WTC11 (cell line): Measurements from ENCODE around the gene MOV10. TPM values are rescaled to one million over a fixed set of nuclear protein-coding genes. Genes with fewer than 3 reads are reported as not detected.

Experiments
- ATF3 ChIP-seq: sonication (generic); formaldehyde crosslinking; conservative IDR thresholded peaks from 2 replicates; pipeline ENCODE4 v1.8.1; 2022; ENCODE audit warnings: mild to moderate bottlenecking, missing genetic modification reagents
- ELF4 ChIP-seq: sonication (generic); formaldehyde crosslinking; IDR thresholded peaks from 2 replicates; pipeline ENCODE4 v1.8.1; 2022; ENCODE audit warnings: low read depth, mild to moderate bottlenecking, moderate library complexity, missing genetic modification reagents
- ESRRA ChIP-seq: sonication (generic); formaldehyde crosslinking; IDR thresholded peaks from 2 replicates; pipeline ENCODE4 v1.8.1; 2022; ENCODE audit warnings: mild to moderate bottlenecking, missing genetic modification reagents, borderline replicate concordance
- ETV6 ChIP-seq: sonication (generic); formaldehyde crosslinking; IDR thresholded peaks from 2 replicates; pipeline ENCODE4 v1.8.1; 2022; ENCODE audit warnings: mild to moderate bottlenecking, missing genetic modification reagents
- FOXP4 ChIP-seq: sonication (generic); formaldehyde crosslinking; IDR thresholded peaks from 2 replicates; pipeline ENCODE4 v1.8.0; 2022; ENCODE audit warnings: mild to moderate bottlenecking, missing genetic modification reagents
- GABPB1 ChIP-seq: sonication (generic); formaldehyde crosslinking; IDR thresholded peaks from 2 replicates; pipeline ENCODE4 v1.8.1; 2023; ENCODE audit warnings: mild to moderate bottlenecking, missing genetic modification reagents
- JAZF1 ChIP-seq: fragments of 250-450 bp; sonication (Bioruptor Pico); IDR thresholded peaks from 2 replicates; pipeline ENCODE4 v1.9.0; 2021; ENCODE audit warnings: moderate library complexity, mild to moderate bottlenecking, inconsistent platforms
- JUN ChIP-seq: sonication (generic); formaldehyde crosslinking; IDR thresholded peaks from 2 replicates; pipeline ENCODE4 v1.8.0; 2023; ENCODE audit warnings: mild to moderate bottlenecking, missing genetic modification reagents
- MYBL2 ChIP-seq: sonication (generic); formaldehyde crosslinking; IDR thresholded peaks from 2 replicates; pipeline ENCODE4 v1.8.1; 2023; ENCODE audit warnings: mild to moderate bottlenecking, moderate library complexity, missing genetic modification reagents
- NR1H2 ChIP-seq: sonication (generic); formaldehyde crosslinking; IDR thresholded peaks from 2 replicates; pipeline ENCODE4 v1.9.0; 2021; ENCODE audit warnings: mild to moderate bottlenecking, moderate library complexity, missing genetic modification reagents
- TP53 ChIP-seq: sonication (generic); formaldehyde crosslinking; IDR thresholded peaks from 2 replicates; pipeline ENCODE4 v1.8.1; 2023; ENCODE audit warnings: mild to moderate bottlenecking, missing genetic modification reagents
- ZNF121 ChIP-seq: sonication (generic); formaldehyde crosslinking; IDR thresholded peaks from 2 replicates; pipeline ENCODE4 v1.8.0; 2023; ENCODE audit warnings: missing genetic modification reagents
- ZNF219 ChIP-seq: sonication (generic); formaldehyde crosslinking; IDR thresholded peaks from 2 replicates; pipeline ENCODE4 v1.8.0; 2023; ENCODE audit warnings: missing genetic modification reagents, mild to moderate bottlenecking, borderline replicate concordance
- ZNF232 ChIP-seq: sonication (generic); formaldehyde crosslinking; IDR thresholded peaks from 2 replicates; pipeline ENCODE4 v1.8.0; 2022; ENCODE audit warnings: mild to moderate bottlenecking, missing genetic modification reagents
- ZNF317 ChIP-seq: sonication (generic); formaldehyde crosslinking; IDR thresholded peaks from 2 replicates; pipeline ENCODE4 v1.8.1; 2023; ENCODE audit warnings: low read depth, mild to moderate bottlenecking, moderate library complexity, missing genetic modification reagents, borderline replicate concordance
- ZNF423 ChIP-seq: fragments of 250-450 bp; sonication (Bioruptor Pico); IDR thresholded peaks from 2 replicates; pipeline ENCODE4 v2.1.2; 2022; ENCODE audit warnings: mild to moderate bottlenecking, moderate library complexity
- ZNF425 ChIP-seq: fragments of 250-450 bp; sonication (Bioruptor Pico); conservative IDR thresholded peaks from 2 replicates; pipeline ENCODE4 v1.9.0; 2021; ENCODE audit warnings: mild to moderate bottlenecking
- total RNA-seq: library from RNA; stranded (reverse); gene quantifications from 3 replicates; pipeline ENCODE4 v1.2.3, GENCODE V29; 2021
- TF ChIP-seq, protein P1 (sequence below): fragments of 250-450 bp; sonication (Bioruptor Pico); IDR thresholded peaks from 2 replicates; pipeline ENCODE4 v1.9.0; 2021; ENCODE audit warnings: mild to moderate bottlenecking
- TF ChIP-seq, protein P2 (sequence below): sonication (generic); formaldehyde crosslinking; IDR thresholded peaks from 2 replicates; pipeline ENCODE4 v1.8.0; 2022; ENCODE audit warnings: mild to moderate bottlenecking, missing genetic modification reagents
- TF ChIP-seq, protein P3 (sequence below): fragments of 250-450 bp; sonication (Bioruptor Pico); IDR thresholded peaks from 2 replicates; pipeline ENCODE4 v1.9.0; 2021; ENCODE audit warnings: mild to moderate bottlenecking
- TF ChIP-seq, protein P4 (sequence below): fragments of 250-450 bp; sonication (Bioruptor Pico); IDR thresholded peaks from 2 replicates; pipeline ENCODE4 v2.1.2; 2022; ENCODE audit warnings: mild to moderate bottlenecking, moderate library complexity
- TF ChIP-seq, protein P5 (sequence below): fragments of 200-600 bp; IDR thresholded peaks from 2 replicates; pipeline ENCODE4 v1.8.0; 2022; ENCODE audit warnings: antibody characterized with exemption

The MOV10 gene
- total RNA-seq, 1 experiment from 2014 or later: 80.7 TPM

DNA sequence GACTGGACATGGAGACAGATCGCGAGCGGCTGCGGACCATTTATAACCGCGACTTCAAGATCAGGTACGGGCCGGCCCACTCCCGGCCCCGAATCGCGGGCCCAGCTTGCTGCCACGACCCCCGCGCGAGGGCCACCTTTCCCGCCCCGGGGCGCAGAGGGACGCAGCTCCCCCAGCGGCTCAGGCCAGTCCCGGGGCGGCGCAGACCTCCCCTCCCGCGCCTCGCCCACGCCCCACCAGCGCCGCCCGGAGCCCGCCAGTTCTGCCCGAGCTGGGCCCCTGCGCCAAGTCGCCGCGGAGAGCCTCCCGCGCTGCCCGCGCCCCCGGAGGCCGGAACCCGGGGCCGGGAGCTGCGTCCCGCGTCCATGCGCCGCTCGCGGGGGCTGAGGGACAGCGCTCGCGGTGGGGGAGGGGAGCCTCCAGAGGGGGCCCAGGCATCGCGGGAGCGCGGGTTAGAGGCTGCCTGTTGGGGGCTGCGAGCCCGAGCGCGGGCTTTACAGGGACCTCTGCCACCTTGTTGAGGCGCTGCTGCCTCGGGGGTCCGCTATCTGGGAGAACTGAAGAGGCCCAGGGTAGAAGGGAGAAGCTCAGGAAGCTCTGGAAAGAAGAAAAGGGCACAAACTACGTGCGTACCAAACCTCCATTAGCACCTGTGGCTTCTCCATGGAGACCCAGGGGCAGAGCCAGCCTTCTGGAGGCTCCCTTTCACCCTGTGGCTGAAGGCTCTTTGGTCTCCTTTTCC is 698 bp downstream of the MOV10 start (continued):
- TF ChIP-seq MYBL2 (CRISPR knock-in tag): no peak
- TF ChIP-seq FOXP4: no peak
- no peak for TF ChIP-seq NR1H2 (CRISPR knock-in tag)
- TF ChIP-seq ZNF423: no peak
- TF ChIP-seq JUN (CRISPR knock-in tag): 0 out of 2 replicates have a peak, but pooled peaks have one; percentile 35
- TF ChIP-seq ATF3 (CRISPR knock-in tag): no peak
- no peak for TF ChIP-seq ZNF425
- 0 out of 2 replicates have a peak, but pooled peaks have one; percentile 2 for TF ChIP-seq ZNF121 (CRISPR knock-in tag)
- no peak for TF ChIP-seq ESRRA (CRISPR knock-in tag)
- TF ChIP-seq GABPB1 (CRISPR knock-in tag): no peak
- no peak for TF ChIP-seq ZNF219
- TF ChIP-seq, protein P1, sequence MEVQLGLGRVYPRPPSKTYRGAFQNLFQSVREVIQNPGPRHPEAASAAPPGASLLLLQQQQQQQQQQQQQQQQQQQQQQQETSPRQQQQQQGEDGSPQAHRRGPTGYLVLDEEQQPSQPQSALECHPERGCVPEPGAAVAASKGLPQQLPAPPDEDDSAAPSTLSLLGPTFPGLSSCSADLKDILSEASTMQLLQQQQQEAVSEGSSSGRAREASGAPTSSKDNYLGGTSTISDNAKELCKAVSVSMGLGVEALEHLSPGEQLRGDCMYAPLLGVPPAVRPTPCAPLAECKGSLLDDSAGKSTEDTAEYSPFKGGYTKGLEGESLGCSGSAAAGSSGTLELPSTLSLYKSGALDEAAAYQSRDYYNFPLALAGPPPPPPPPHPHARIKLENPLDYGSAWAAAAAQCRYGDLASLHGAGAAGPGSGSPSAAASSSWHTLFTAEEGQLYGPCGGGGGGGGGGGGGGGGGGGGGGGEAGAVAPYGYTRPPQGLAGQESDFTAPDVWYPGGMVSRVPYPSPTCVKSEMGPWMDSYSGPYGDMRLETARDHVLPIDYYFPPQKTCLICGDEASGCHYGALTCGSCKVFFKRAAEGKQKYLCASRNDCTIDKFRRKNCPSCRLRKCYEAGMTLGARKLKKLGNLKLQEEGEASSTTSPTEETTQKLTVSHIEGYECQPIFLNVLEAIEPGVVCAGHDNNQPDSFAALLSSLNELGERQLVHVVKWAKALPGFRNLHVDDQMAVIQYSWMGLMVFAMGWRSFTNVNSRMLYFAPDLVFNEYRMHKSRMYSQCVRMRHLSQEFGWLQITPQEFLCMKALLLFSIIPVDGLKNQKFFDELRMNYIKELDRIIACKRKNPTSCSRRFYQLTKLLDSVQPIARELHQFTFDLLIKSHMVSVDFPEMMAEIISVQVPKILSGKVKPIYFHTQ (CRISPR knock-in tag): no peak
- TF ChIP-seq TP53 (CRISPR knock-in tag): no peak
- TF ChIP-seq, protein P2, sequence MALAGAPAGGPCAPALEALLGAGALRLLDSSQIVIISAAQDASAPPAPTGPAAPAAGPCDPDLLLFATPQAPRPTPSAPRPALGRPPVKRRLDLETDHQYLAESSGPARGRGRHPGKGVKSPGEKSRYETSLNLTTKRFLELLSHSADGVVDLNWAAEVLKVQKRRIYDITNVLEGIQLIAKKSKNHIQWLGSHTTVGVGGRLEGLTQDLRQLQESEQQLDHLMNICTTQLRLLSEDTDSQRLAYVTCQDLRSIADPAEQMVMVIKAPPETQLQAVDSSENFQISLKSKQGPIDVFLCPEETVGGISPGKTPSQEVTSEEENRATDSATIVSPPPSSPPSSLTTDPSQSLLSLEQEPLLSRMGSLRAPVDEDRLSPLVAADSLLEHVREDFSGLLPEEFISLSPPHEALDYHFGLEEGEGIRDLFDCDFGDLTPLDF: no peak
- no peak for TF ChIP-seq ZNF317 (CRISPR knock-in tag)
- TF ChIP-seq, protein P3, sequence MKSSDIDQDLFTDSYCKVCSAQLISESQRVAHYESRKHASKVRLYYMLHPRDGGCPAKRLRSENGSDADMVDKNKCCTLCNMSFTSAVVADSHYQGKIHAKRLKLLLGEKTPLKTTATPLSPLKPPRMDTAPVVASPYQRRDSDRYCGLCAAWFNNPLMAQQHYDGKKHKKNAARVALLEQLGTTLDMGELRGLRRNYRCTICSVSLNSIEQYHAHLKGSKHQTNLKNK: no peak
- TF ChIP-seq, protein P4, sequence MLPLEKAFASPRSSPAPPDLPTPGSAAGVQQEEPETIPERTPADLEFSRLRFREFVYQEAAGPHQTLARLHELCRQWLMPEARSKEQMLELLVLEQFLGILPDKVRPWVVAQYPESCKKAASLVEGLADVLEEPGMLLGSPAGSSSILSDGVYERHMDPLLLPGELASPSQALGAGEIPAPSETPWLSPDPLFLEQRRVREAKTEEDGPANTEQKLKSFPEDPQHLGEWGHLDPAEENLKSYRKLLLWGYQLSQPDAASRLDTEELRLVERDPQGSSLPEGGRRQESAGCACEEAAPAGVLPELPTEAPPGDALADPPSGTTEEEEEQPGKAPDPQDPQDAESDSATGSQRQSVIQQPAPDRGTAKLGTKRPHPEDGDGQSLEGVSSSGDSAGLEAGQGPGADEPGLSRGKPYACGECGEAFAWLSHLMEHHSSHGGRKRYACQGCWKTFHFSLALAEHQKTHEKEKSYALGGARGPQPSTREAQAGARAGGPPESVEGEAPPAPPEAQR (CRISPR knock-in tag): no peak
- TF ChIP-seq, protein P5, sequence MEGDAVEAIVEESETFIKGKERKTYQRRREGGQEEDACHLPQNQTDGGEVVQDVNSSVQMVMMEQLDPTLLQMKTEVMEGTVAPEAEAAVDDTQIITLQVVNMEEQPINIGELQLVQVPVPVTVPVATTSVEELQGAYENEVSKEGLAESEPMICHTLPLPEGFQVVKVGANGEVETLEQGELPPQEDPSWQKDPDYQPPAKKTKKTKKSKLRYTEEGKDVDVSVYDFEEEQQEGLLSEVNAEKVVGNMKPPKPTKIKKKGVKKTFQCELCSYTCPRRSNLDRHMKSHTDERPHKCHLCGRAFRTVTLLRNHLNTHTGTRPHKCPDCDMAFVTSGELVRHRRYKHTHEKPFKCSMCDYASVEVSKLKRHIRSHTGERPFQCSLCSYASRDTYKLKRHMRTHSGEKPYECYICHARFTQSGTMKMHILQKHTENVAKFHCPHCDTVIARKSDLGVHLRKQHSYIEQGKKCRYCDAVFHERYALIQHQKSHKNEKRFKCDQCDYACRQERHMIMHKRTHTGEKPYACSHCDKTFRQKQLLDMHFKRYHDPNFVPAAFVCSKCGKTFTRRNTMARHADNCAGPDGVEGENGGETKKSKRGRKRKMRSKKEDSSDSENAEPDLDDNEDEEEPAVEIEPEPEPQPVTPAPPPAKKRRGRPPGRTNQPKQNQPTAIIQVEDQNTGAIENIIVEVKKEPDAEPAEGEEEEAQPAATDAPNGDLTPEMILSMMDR: no peak
- no peak for TF ChIP-seq ELF4
- TF ChIP-seq ZNF232 (CRISPR knock-in tag): no peak
- TF ChIP-seq JAZF1: no peak
- no peak; the same call in 1 of the 2 replicates for TF ChIP-seq ETV6 (CRISPR knock-in tag)
